ENCODE results near the gene LIMK2. TPM values are rescaled to one million over a fixed set of nuclear protein-coding genes. Genes with fewer than 3 reads are reported as not detected.

LIMK2 gene
- total and polyA plus RNA-seq, 9 of the 15 experiments (the other 6 are each of a cell fraction or from before 2014, with no cell fraction given) = 1.1 to 14.5 (median 8.5) TPM

GRCh38 chr22:31295831-31296657 lies 83.9 kb downstream of the LIMK2 start (continued):
- TF ChIP-seq RBM14 (IDR thresholded peaks at IDR 0.05; ENCODE audit: borderline replicate concordance, insufficient read depth, low read depth, low read length) (no peak), LCOR (CRISPR knock-in tag; IDR thresholded peaks at IDR 0.05) (no peak), RCOR1 (IDR thresholded peaks at IDR 0.05; ENCODE audit: borderline replicate concordance in 1 of 2, low read depth in 2 of 2, low read length in 2 of 2) (peak in 1 of 2 experiments; percentile 42; a peak in 1 of 4 replicates), MEF2A (IDR thresholded peaks at IDR 0.05; ENCODE audit: control insufficient read depth, low read depth, low read length) (peak; percentile 54), ZNF384 (IDR thresholded peaks at IDR 0.05; ENCODE audit: low read depth, low read length) (peak; percentile 67), ETS2 (tag; IDR thresholded peaks at IDR 0.05; ENCODE audit: borderline replicate concordance, poor library complexity, severe bottlenecking) (no peak), MEIS2 (IDR thresholded peaks at IDR 0.05; ENCODE audit: partially characterized antibody) (peak; percentile 94), EP300 (IDR thresholded peaks at IDR 0.05; ENCODE audit: low read length) (peak; percentile 76), TEAD4 (IDR thresholded peaks at IDR 0.05; ENCODE audit: low read length) (peak; percentile 75), TEAD4 (CRISPR knock-in tag; IDR thresholded peaks at IDR 0.05; ENCODE audit: borderline replicate concordance) (no peak), MAFG (tag; conservative IDR thresholded peaks at IDR 0.05) (peak; percentile 89), PHB2 (IDR thresholded peaks at IDR 0.05; ENCODE audit: low read depth) (no peak), TEAD1 (CRISPR knock-in tag; IDR thresholded peaks at IDR 0.05) (peak in 1 of 2 experiments; percentile 65; a peak in 1 of 4 replicates), CHAMP1 (IDR thresholded peaks at IDR 0.05) (no peak)
- TF ChIP-seq, protein P1, sequence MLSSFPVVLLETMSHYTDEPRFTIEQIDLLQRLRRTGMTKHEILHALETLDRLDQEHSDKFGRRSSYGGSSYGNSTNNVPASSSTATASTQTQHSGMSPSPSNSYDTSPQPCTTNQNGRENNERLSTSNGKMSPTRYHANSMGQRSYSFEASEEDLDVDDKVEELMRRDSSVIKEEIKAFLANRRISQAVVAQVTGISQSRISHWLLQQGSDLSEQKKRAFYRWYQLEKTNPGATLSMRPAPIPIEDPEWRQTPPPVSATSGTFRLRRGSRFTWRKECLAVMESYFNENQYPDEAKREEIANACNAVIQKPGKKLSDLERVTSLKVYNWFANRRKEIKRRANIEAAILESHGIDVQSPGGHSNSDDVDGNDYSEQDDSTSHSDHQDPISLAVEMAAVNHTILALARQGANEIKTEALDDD (IDR thresholded peaks at IDR 0.05) = peak; percentile 36; the same call in 1 of the 2 replicates
- TF ChIP-seq, protein P2, sequence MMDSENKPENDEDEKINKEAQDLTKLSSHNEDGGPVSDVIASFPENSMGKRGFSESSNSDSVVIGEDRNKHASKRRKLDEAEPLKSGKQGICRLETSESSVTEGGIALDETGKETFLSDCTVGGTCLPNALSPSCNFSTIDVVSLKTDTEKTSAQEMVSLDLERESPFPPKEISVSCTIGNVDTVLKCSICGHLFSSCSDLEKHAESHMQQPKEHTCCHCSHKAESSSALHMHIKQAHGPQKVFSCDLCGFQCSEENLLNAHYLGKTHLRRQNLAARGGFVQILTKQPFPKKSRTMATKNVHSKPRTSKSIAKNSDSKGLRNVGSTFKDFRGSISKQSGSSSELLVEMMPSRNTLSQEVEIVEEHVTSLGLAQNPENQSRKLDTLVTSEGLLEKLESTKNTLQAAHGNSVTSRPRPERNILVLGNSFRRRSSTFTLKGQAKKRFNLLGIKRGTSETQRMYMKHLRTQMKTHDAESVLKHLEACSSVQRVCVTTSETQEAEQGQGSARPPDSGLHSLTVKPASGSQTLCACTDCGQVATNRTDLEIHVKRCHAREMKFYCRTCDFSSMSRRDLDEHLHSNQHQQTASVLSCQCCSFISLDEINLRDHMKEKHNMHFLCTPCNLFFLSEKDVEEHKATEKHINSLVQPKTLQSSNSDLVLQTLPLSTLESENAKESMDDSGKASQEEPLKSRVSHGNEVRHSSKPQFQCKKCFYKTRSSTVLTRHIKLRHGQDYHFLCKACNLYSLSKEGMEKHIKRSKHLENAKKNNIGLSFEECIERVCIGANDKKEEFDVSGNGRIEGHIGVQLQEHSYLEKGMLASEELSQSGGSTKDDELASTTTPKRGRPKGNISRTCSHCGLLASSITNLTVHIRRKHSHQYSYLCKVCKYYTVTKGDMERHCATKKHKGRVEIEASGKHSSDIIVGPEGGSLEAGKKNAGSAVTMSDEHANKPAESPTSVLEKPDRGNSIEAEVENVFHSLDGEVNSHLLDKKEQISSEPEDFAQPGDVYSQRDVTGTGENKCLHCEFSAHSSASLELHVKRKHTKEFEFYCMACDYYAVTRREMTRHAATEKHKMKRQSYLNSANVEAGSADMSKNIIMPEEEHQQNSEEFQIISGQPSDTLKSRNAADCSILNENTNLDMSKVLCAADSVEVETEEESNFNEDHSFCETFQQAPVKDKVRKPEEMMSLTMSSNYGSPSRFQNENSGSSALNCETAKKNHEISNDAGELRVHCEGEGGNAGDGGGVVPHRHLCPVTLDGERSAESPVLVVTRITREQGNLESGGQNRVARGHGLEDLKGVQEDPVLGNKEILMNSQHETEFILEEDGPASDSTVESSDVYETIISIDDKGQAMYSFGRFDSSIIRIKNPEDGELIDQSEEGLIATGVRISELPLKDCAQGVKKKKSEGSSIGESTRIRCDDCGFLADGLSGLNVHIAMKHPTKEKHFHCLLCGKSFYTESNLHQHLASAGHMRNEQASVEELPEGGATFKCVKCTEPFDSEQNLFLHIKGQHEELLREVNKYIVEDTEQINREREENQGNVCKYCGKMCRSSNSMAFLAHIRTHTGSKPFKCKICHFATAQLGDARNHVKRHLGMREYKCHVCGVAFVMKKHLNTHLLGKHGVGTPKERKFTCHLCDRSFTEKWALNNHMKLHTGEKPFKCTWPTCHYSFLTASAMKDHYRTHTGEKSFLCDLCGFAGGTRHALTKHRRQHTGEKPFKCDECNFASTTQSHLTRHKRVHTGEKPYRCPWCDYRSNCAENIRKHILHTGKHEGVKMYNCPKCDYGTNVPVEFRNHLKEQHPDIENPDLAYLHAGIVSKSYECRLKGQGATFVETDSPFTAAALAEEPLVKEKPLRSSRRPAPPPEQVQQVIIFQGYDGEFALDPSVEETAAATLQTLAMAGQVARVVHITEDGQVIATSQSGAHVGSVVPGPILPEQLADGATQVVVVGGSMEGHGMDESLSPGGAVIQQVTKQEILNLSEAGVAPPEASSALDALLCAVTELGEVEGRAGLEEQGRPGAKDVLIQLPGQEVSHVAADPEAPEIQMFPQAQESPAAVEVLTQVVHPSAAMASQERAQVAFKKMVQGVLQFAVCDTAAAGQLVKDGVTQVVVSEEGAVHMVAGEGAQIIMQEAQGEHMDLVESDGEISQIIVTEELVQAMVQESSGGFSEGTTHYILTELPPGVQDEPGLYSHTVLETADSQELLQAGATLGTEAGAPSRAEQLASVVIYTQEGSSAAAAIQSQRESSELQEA (IDR thresholded peaks at IDR 0.05; ENCODE audit: low read depth) = no peak

Measured in K562 (cell line).